HepG2 (cell line): ENCODE results near the gene TMEM108. TPM values are rescaled to one million over a fixed set of nuclear protein-coding genes. Genes with fewer than 3 reads are reported as not detected.

Source experiments
- ATAC-seq: fragments of 200-7000 bp; cut with Tn5 transposase; 3 replicates; pipeline ENCODE4 v1.9.1; 2020; ENCODE audit warnings: mild to moderate bottlenecking, moderate library complexity
- BruUV-seq: library from RNA; stranded (reverse); fragments of 400-500 nt; replicated peaks from 2 replicates; lab custom pipeline; 2021; lab: Mats Ljungman, UMichigan
- CTCF ChIA-PET: fragments of 300-600 bp; formaldehyde crosslinking; extraction: SDS; loops from one replicate; lab custom pipeline; 2021; ENCODE audit warnings: low total read pairs, inconsistent platforms, low intra/inter-chr PET ratio; lab: Yijun Ruan, JAX
- POLR2A ChIA-PET: fragments of 350-600 bp; sonication (Branson Sonifier 250); formaldehyde crosslinking; loops from one replicate; lab custom pipeline; 2020; ENCODE audit warnings: antibody characterized with exemption, inconsistent platforms; lab: Yijun Ruan, JAX
- DNase-seq: peaks from one replicate; pipeline ENCODE4 v3.0.0-alpha.2; 2015; ENCODE audit warnings: low spot score
- FAIRE-seq: peaks from 3 replicates; lab custom pipeline; 2011; peaks lifted over from hg19 to GRCh38; lab: Jason Lieb, UNC
- H2AFZ ChIP-seq: one replicate; pipeline ENCODE4 v1.6.1; 2011; ENCODE audit warnings: low read length, inconsistent platforms
- H3K27ac ChIP-seq: fragments of 300-600 bp; 3 replicates; pipeline ENCODE4 v1.8.0; 2011; ENCODE audit warnings: mixed run types, mild to moderate bottlenecking, mixed read lengths, low read length, inconsistent platforms; ENCODE audit not compliant: insufficient read depth; ENCODE audit errors: extremely low read length
- H3K27me3 ChIP-seq, 2 experiments: fragments of 200-600 bp in 1 of 2; 2 replicates in 1 of 2; 3 replicates in 1 of 2; pipeline versions ENCODE4 v1.6.0 to v1.8.0; 2011; ENCODE audit warnings: low read length in 2 of 2, mild to moderate bottlenecking in 2 of 2, moderate library complexity in 2 of 2, inconsistent platforms in 1 of 2; ENCODE audit not compliant: insufficient read depth in 2 of 2, control insufficient read depth in 1 of 2
- H3K36me3 ChIP-seq, 2 experiments: fragments of 200-600 bp in 1 of 2; replicated peaks in 1 of 2; 2 replicates in 1 of 2; 3 replicates in 1 of 2; pipeline versions ENCODE4 v1.5.1 to v1.8.0; 2011; ENCODE audit warnings: low read length in 2 of 2, inconsistent platforms in 1 of 2; ENCODE audit not compliant: insufficient read depth in 2 of 2, control insufficient read depth in 1 of 2
- H3K4me1 ChIP-seq: 2 replicates; pipeline ENCODE4 v1.5.1; 2012; ENCODE audit warnings: low read length, inconsistent platforms; ENCODE audit not compliant: insufficient read depth
- H3K4me2 ChIP-seq: 2 replicates; pipeline ENCODE4 v1.6.0; 2011; ENCODE audit warnings: low read depth, low read length, inconsistent platforms
- H3K4me3 ChIP-seq, 3 experiments: fragments of 200-600 bp in 1 of 3; sonication (generic), shearing (Covaris generic) in 1 of 3; replicated peaks in 1 of 3; 2 replicates each; pipeline ENCODE4 v1.5.1; 2011 to 2016; ENCODE audit warnings: low read length in 3 of 3, inconsistent platforms in 2 of 3, low read depth in 2 of 3, mild to moderate bottlenecking in 2 of 3, control low read depth in 1 of 3, mixed read lengths in 1 of 3; ENCODE audit not compliant: insufficient read depth in 1 of 3
- H3K79me2 ChIP-seq: one replicate; pipeline ENCODE4 v1.6.1; 2011; ENCODE audit warnings: low read length, inconsistent platforms; ENCODE audit not compliant: insufficient read depth
- H3K9ac ChIP-seq: 2 replicates; pipeline ENCODE4 v1.6.0; 2011; ENCODE audit warnings: mild to moderate bottlenecking, low read depth, low read length, inconsistent platforms; ENCODE audit not compliant: insufficient read depth
- H3K9me3 ChIP-seq: 2 replicates; pipeline ENCODE4 v1.5.1; 2012; ENCODE audit warnings: mild to moderate bottlenecking, low read length
- H4K20me1 ChIP-seq: 2 replicates; pipeline ENCODE4 v1.6.0; 2011; ENCODE audit warnings: inconsistent platforms, mild to moderate bottlenecking, low read length, moderate library complexity; ENCODE audit not compliant: insufficient read depth
- CEBPB ChIP-seq: IDR thresholded peaks from 2 replicates; pipeline ENCODE4 v1.6.1; 2011; ENCODE audit warnings: low read depth, low read length, improper control_type of control experiment, borderline replicate concordance
- NR2F1 ChIP-seq, 2 experiments: fragments of 450-650 bp in 1 of 2; formaldehyde crosslinking in 1 of 2; IDR thresholded peaks; 2 replicates each; pipeline versions ENCODE4 v1.5.0 to v1.6.1; 2016 to 2020; ENCODE audit warnings: mild to moderate bottlenecking in 1 of 2, missing compliant biosample characterization in 1 of 2, missing genetic modification reagents in 1 of 2, moderate library complexity in 1 of 2
- RFX5 ChIP-seq: IDR thresholded peaks from 2 replicates; pipeline ENCODE4 v1.6.1; 2011; ENCODE audit warnings: low read depth, low read length, improper control_type of control experiment
- WGBS: methylation state at CpG from one replicate; pipeline ENCODE4 v1.1.6; 2017; ENCODE audit warnings: low lambda C conversion rate; 5-methylcytosine and 5-hydroxymethylcytosine counted together
- in situ Hi-C: cut with HindIII; loops from 2 replicates; pipeline ENCODE4 v1.10.0; 2017; ENCODE audit warnings: low pct_unique_long_range_greater_than_20kb; ENCODE audit not compliant: extremely low pct_ligation_motif_present
- intact Hi-C: fragments of 100-400 bp; cut with micrococcal nuclease; formaldehyde crosslinking; loops from one replicate; pipeline ENCODE4 v1.10.0; 2022; ENCODE audit not compliant: unreplicated experiment
- polyA plus RNA-seq, 8 experiments: library from polyadenylated mRNA; depleted of rRNA in 3 of 8; stranded (reverse) in 7 of 8; unstranded in 1 of 8; fragments of >200 nt; fragmentation: Illumina TruSeq in 4 of 8; extraction: Trizol in 4 of 8; gene quantifications; 2 replicates each; pipeline versions ENCODE4 v1.2.1 to v1.2.3, GENCODE V29; 2011 to 2016; ENCODE audit warnings: low read depth in 4 of 8, missing spikeins in 1 of 8, mixed read lengths in 1 of 8; ENCODE audit not compliant: insufficient read depth in 1 of 8
- total RNA-seq, 5 experiments: library from RNA; depleted of rRNA; stranded (reverse); fragments of >200 nt; fragmentation: Illumina TruSeq; extraction: Trizol; gene quantifications; 2 replicates each; pipeline ENCODE4 v1.2.3, GENCODE V29; 2016; ENCODE audit warnings: low read depth in 1 of 5

Gene TMEM108
- total and polyA plus RNA-seq, 2 of the 13 experiments (the other 11 are each of a cell fraction or from before 2014, with no cell fraction given) = not detected

DNA sequence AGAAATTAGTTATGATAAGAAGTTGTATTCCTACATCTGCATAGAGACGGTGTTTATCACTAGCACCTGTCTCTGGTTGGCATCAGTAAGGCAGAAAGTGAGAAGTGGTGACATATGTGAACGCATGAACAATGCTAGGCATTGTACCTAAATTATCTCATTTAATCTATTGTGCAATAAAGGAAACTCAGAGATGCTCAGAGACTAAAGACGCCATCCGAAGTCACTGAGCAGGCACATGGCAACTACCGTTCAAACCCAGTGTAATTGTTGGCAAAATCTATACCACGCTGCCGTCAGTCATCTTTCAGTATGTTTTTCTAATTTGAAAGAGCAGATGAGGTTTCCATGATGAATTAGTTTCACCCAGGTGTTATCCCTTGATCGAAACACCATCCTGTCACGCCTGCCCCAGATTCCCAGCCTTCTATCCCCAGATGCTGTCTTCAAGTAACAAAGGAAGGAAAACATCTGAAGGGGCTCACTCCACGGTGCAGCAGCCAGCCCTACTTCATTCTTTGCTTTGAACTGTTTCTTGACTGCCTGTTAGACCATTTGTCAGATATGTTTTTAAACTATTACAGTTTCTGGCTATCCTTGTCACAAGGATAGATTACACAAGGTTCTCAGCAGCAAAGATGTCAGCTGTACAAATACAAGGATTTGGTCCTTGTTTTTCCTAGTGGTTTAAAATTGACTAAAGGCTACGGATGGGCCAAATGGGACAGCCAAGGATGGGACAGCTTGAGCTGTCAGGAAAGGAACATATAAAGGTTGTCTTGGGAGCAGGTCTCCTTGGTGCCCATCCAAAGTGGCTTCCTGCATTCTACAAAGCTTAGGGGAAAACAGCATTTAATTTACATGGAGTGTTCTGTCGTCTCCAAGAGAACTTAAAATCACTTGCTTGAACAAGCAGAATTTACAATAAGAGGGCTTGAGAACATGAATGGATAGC is 99.1 kb downstream of the TMEM108 start:
- no peaks in the 10 kb centered on the region for H3K36me3 ChIP-seq
- H3K27ac ChIP-seq = no peak overlapping the region
- ChIA-PET POLR2A (no interaction called here), CTCF (no interaction called here)
- no peak overlapping the region for H3K4me2 ChIP-seq
- no peaks in the 10 kb centered on the region for H3K9me3 ChIP-seq
- no TSS peak for BruUV-seq
- intact Hi-C loops = no loop called here
- no peak overlapping the region for H3K9ac ChIP-seq
- FAIRE-seq = no peak
- no peaks in the 10 kb centered on the region for H3K4me1 ChIP-seq
- WGBS = 13% methylated on average over 12 of the region's 12 CpGs
- H3K79me2 ChIP-seq = no peaks in the 10 kb centered on the region
- in situ Hi-C loops = no loop called here
- no peak overlapping the region for H2AFZ ChIP-seq
- no peak overlapping the region for H3K4me3 ChIP-seq
- ATAC-seq = no peak
- DNase-seq = no peak
- no peaks in the 10 kb centered on the region for H4K20me1 ChIP-seq
- H3K27me3 ChIP-seq = no peaks in the 10 kb centered on the region; a peak in 1 of 5 replicates
- TF ChIP-seq CEBPB = peak; percentile 49; the same call in 1 of the 2 replicates
- TF ChIP-seq RFX5 = no peak

DNA sequence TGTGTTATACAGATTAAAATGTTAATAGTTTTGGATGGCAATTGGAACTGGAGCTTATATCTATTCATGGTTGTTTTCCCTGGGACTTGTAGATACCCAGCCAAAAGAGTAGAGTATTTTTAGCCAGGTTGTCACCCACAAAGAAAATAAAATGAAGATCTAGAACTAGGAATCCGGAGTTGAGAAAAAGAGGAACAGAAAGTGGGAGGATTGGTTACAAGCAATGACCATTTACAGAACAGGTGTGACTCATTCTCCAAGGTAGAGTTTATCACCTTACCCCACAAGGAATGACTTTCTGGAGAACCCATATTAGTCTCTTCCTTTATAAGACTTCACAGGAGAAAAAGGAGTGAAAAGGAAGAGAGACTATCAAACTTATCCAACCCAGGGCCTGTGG is 99.8 kb downstream of the TMEM108 start:
- TF ChIP-seq NR2F1 (CRISPR knock-in tag; IDR thresholded peaks at IDR 0.05) = no peak

More for the DNA sequence above, 99.8 kb downstream of the TMEM108 start:
- no peak overlapping the region for H2AFZ ChIP-seq
- DNase-seq (no peak), FAIRE-seq (no peak), ATAC-seq (no peak)
- BruUV-seq = no TSS peak
- H3K36me3 ChIP-seq = no peaks in the 10 kb centered on the region
- H3K79me2 ChIP-seq = no peaks in the 10 kb centered on the region
- POLR2A ChIA-PET = no interaction called here
- intact Hi-C loops (no loop called here), in situ Hi-C loops (no loop called here)
- H3K27me3 ChIP-seq = no peaks in the 10 kb centered on the region; a peak in 1 of 5 replicates
- no peak overlapping the region for H3K9ac ChIP-seq
- CTCF ChIA-PET = no interaction called here
- H4K20me1 ChIP-seq = no peaks in the 10 kb centered on the region
- 3% methylated on average over 1 of the region's 1 CpG for WGBS
- no peak overlapping the region for H3K4me2 ChIP-seq
- no peak overlapping the region for H3K4me3 ChIP-seq
- H3K9me3 ChIP-seq = no peaks in the 10 kb centered on the region
- H3K27ac ChIP-seq = no peak overlapping the region
- no peaks in the 10 kb centered on the region for H3K4me1 ChIP-seq
